Calu3 (cell line): ENCODE results near the gene MRPS26. TPM values are rescaled to one million over a fixed set of nuclear protein-coding genes. Genes with fewer than 3 reads are reported as not detected.

Source experiments
- BruUV-seq: library from RNA; stranded (reverse); fragments of 400-500 nt; replicated peaks from 2 replicates; lab custom pipeline; 2021; lab: Mats Ljungman, UMichigan
- CTCF ChIA-PET: fragments of 300-600 bp; sonication (Branson Sonifier 250); formaldehyde crosslinking; loops from one replicate; lab custom pipeline; 2022; ENCODE audit warnings: antibody characterized with exemption; lab: Charles Lee
- DNase-seq: peaks from one replicate; pipeline ENCODE4 v3.0.0; 2022
- H3K27ac Mint-ChIP-seq: one replicate; pipeline ENCODE4 v1.8.0; 2022; ENCODE audit warnings: mixed read lengths; ENCODE audit not compliant: unreplicated experiment
- H3K27me3 Mint-ChIP-seq: one replicate; pipeline ENCODE4 v1.8.0; 2022; ENCODE audit warnings: mixed read lengths; ENCODE audit not compliant: unreplicated experiment
- H3K36me3 Mint-ChIP-seq: one replicate; pipeline ENCODE4 v1.8.0; 2022; ENCODE audit warnings: mild to moderate bottlenecking, moderate library complexity, mixed read lengths; ENCODE audit not compliant: insufficient read depth, unreplicated experiment
- H3K4me1 Mint-ChIP-seq: one replicate; pipeline ENCODE4 v1.8.0; 2022; ENCODE audit warnings: mild to moderate bottlenecking, low read depth, mixed read lengths; ENCODE audit not compliant: unreplicated experiment
- H3K4me3 Mint-ChIP-seq: one replicate; pipeline ENCODE4 v1.8.0; 2022; ENCODE audit warnings: mild to moderate bottlenecking, low read depth, moderate library complexity, mixed read lengths; ENCODE audit not compliant: unreplicated experiment
- H3K9me3 Mint-ChIP-seq: one replicate; pipeline ENCODE4 v1.8.0; 2022; ENCODE audit warnings: low read depth, mixed read lengths; ENCODE audit not compliant: unreplicated experiment
- CTCF ChIP-seq: fragments of 200-600 bp; IDR thresholded peaks from one replicate; pipeline ENCODE4 v1.8.0; 2022; ENCODE audit warnings: antibody characterized with exemption; ENCODE audit not compliant: unreplicated experiment
- intact Hi-C: fragments of 100-400 bp; cut with micrococcal nuclease; formaldehyde crosslinking; loops from one replicate; pipeline ENCODE4 v1.10.0; 2022; ENCODE audit not compliant: unreplicated experiment
- total RNA-seq: library from RNA; stranded (reverse); gene quantifications from 2 replicates; pipeline ENCODE4 v1.2.3, GENCODE V29; 2022

The MRPS26 gene
- total RNA-seq, 1 experiment from 2014 or later: 30.7 TPM

GRCh38 chr20:3093861-3094361 lies 48.1 kb downstream of the MRPS26 start:
- no peaks in the 10 kb centered on the region for H3K9me3 Mint-ChIP-seq
- peaks cover 19% of the 10 kb centered on the region for H3K27me3 Mint-ChIP-seq
- BruUV-seq: no TSS peak
- no peak for TF ChIP-seq CTCF
- H3K4me3 Mint-ChIP-seq: no peak overlapping the region
- CTCF ChIA-PET: no interaction called here
- DNase-seq: no peak
- H3K4me1 Mint-ChIP-seq: no peaks in the 10 kb centered on the region
- intact Hi-C loops: no loop called here
- no peaks in the 10 kb centered on the region for H3K36me3 Mint-ChIP-seq
- H3K27ac Mint-ChIP-seq: no peak overlapping the region

DNA sequence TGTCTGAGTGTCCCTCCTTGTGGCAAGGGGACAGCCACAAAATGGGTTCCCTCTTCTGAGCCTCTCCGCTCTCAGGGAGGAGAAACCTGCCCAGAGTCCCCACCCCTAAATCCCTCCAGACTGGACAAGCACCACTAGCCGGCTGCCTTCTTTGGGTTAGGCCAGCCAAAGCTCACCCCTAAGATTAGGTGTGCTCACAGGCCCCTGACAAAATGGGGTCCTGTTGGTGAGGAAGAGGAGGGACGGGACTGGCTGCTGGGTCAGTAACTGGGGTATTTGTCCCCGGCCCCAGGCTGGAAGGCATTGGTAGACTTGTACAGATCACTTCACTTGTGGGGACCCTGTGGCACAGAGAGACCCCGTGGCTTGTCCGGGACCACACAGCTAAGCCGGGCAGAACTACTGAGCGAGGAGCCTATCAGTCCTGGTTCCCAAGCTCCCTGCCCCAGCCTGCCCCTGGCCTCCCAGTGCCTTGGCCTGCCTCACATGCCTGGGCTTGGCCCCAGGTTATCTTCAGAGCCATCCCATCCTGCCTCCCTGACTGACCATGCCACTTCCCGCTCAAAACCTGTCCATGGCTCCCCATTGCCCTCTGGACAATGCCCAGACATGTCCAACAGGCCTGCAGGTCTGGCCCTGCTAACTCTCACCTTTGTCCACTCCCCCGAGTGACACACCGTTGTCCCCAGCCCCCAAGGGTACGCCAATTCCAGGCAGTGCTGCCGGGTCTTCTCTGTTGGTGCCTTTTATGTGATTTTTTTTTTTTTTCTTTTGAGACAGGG lies 49.2 kb downstream of the MRPS26 start:
- intact Hi-C loops: no loop called here
- no TSS peak for BruUV-seq
- Mint-ChIP-seq H3K36me3 (no peaks in the 10 kb centered on the region), H3K27ac (no peak overlapping the region), H3K4me1 (no peaks in the 10 kb centered on the region), H3K9me3 (no peaks in the 10 kb centered on the region), H3K4me3 (no peak overlapping the region), H3K27me3 (peaks cover 8% of the 10 kb centered on the region)
- no peak for DNase-seq
- TF ChIP-seq CTCF: no peak
- CTCF ChIA-PET: interaction anchor here (0.6 kb wide), 1 partner anchor 93 kb away, joined by 6 read pairs; no protein-coding TSS in a partner anchor

Other genes starting within 250 kb of the MRPS26 start
- gene CPXM1, start 245.4 kb upstream of the MRPS26 start, total RNA-seq: 0.14 and 0.29 TPM in 2 replicates
- not detected in 2 replicates for gene C20orf141, start 231.1 kb upstream of the MRPS26 start, total RNA-seq
- not detected in 2 replicates for gene TMEM239, start 229.7 kb upstream of the MRPS26 start, total RNA-seq
- gene PCED1A, start 205.4 kb upstream of the MRPS26 start, total RNA-seq: 26.9 and 27.1 TPM in 2 replicates
- gene VPS16, start 205.3 kb upstream of the MRPS26 start, total RNA-seq: 22.2 and 25.9 TPM in 2 replicates
- gene PTPRA, start 172.6 kb upstream of the MRPS26 start, total RNA-seq: 30.2 and 33.2 TPM in 2 replicates
- gene GNRH2, start 2.4 kb upstream of the MRPS26 start, total RNA-seq: 0.50 and 1.7 TPM in 2 replicates
- not detected in 2 replicates for gene OXT, start 25.6 kb downstream of the MRPS26 start, total RNA-seq
- gene AVP, start 38.7 kb downstream of the MRPS26 start, total RNA-seq: not detected in 2 replicates
- gene FASTKD5, start 113.8 kb downstream of the MRPS26 start, total RNA-seq: 13.3 and 13.9 TPM in 2 replicates
- 3.3 and 4.3 TPM in 2 replicates for gene UBOX5, start 113.8 kb downstream of the MRPS26 start, total RNA-seq
- gene LZTS3, start 127.5 kb downstream of the MRPS26 start, total RNA-seq: 10.4 and 11.4 TPM in 2 replicates
- 30.9 and 36.3 TPM in 2 replicates for gene DDRGK1, start 158.6 kb downstream of the MRPS26 start, total RNA-seq
- 42.5 and 53.4 TPM in 2 replicates for gene ITPA, start 163.4 kb downstream of the MRPS26 start, total RNA-seq
- gene SLC4A11, start 193.1 kb downstream of the MRPS26 start, total RNA-seq: 9.4 and 11.0 TPM in 2 replicates